Stimulated activated CD8-positive, alpha-beta memory T cell treated with anti-CD3 and anti-CD28 coated beads, Interleukin-4, amount 100 ng/mL, for 4 hours (primary cell): Measurements from ENCODE around the gene CELA2A.
A peak's percentile ranks its signal among the peaks of the same experiment; 100 is the strongest.

Experiments
- DNase-seq, 2 donors: peaks; one replicate each; pipeline ENCODE4 v3.0.0-alpha.2; 2020; ENCODE audit warnings: low read depth in 2 of 2, low spot score in 1 of 2

CELA2A gene

DNA sequence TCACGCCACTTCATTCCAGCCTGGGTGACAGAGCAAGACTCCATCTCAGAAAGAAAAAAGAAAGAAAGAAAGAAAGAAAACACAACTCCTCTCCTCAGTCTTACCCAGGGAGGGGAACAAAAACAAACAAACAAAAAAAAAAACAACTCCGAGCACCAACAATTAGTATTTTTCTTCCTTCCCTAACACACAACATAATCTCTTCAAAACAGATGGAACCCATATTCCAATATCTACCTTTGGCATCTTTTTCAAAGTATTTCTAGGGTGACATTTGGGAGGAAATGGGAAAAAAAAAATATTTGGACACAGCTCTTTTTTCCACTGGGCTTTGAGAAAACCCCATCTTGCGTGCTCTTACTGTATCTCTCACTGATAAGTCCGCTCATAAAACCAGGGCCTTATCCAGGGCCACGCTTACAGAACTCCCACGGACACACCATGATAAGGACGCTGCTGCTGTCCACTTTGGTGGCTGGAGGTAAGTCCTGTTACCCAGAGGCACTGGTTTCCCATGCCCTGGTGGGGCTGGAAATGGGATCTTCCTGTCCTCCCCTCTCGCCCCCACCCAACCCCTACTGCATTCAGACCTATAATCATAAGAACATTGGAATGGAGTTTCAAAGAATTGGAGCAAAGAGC lies at the start of gene CELA2A:
Gene CELA2A (plus strand): TSS at position 420 of the 642 bp plus-strand sequence. CDS start 22 bp downstream, at position 442.
- no peak for DNase-seq

- no peak for DNase-seq
Observed at GRCh38 chr1:15407580-15407979, 49.0 kb upstream of the CELA2A start.

DNA sequence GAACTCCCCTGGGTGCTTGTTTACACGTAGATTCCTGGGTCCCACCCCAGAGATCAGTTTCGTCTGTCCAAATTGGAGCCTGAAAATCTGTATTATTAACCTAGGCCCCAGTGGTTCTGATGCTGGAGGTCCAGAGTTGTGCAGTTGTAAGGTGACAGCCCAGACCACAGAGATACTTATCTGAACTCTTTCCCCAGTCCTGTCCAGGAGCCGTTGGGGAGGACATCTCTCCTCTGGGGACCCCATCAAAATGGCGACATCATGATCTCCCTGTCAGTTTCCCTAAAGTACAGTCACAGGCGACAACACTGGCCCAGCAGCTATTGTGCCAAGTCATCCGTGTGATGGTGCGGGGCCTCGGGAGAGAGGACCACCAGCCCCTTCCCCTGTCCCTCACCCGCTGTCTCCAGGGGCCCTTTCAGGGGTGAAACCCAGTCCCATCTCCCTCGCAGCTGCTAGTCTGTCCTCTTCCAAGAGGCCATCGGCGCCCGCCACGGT lies 47.6 kb upstream of the CELA2A start:
- DNase-seq = no peak

GRCh38 chr1:15409388-15410222 lies 46.9 kb upstream of the CELA2A start, which contains the start of gene EFHD2:
TSS of gene EFHD2 (plus strand) at chr1:15409888. CDS start at chr1:15409972, 84 bp downstream.
- DNase-seq = peak; percentile 62 to 84

DNA sequence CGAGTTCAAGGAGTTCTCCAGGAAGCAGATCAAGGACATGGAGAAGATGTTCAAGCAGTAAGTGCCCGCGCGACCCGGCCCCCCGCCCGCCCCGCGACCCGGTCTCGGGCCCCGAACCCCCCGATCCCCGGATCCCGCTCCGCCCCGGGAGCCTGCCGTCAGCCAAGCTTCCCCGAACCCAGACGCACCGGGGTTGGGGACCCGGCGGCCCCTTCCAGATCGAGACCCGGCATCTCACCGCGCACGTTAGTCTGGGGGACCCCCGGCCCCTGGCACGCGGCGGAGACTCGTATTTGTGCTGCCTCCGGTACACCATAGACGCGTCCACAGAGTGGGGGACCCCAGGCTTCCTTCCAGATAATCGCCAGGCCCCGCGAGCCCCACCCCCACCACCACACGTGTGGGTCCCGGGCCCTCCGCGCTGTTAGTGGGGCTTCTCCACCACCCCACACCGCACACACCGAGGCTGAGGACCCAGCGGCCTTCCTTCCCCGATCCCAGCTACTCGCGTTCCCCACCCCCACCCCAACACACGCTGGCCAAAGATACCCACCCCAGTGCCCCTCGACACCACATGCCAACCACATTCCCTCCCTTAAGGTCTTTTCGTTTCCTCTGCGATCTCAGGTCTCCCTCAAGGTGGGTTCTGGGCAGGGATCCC lies 46.2 kb upstream of the CELA2A start:
- no peak for DNase-seq

DNA sequence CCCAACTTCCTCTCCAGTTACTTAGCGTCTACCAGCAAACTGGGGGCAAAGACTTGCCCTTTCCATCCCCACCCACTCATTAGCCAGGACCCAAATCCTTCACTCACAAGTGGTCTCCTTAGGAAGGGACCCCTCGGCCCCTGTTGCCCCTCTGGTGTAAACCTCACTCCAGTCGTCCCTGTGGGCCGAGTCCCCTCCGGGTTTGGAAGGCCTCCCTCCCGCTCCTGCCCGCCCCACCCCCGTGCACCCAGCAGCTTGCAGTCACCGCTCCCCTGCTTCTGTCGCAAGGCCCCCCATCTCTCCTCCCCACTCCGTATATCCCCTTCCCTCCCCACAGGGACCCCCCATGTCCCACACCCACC lies 45.7 kb upstream of the CELA2A start:
- DNase-seq = no peak

GRCh38 chr1:15411593-15412137 lies 44.9 kb upstream of the CELA2A start:
- DNase-seq = no peak

- peak in 1 of 2 donors; percentile 40 for DNase-seq
Observed at GRCh38 chr1:15412175-15412800, 44.2 kb upstream of the CELA2A start.

DNA sequence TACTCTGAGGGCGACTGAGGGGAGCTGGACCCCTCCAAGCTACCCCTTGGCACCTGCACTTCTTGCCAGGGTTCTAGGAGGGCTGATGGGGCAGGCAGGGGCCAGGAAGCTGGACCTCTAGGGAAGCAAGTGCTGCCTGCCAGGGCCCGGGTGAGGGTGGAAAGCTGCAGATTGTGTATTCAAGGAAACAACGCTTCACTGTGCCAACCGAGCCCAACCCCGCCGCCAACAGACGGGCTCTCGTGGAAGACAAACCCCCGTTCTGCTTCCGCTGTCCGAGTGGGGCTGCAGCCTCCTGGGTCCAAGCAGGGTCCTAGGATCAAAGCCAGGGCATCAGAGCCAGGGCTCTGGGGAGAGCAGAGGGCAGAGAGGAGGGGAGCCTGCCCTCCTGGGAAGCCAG lies 43.7 kb upstream of the CELA2A start:
- DNase-seq = no peak

- no peak for DNase-seq
Observed at GRCh38 chr1:15413563-15414444, 42.7 kb upstream of the CELA2A start.

DNA sequence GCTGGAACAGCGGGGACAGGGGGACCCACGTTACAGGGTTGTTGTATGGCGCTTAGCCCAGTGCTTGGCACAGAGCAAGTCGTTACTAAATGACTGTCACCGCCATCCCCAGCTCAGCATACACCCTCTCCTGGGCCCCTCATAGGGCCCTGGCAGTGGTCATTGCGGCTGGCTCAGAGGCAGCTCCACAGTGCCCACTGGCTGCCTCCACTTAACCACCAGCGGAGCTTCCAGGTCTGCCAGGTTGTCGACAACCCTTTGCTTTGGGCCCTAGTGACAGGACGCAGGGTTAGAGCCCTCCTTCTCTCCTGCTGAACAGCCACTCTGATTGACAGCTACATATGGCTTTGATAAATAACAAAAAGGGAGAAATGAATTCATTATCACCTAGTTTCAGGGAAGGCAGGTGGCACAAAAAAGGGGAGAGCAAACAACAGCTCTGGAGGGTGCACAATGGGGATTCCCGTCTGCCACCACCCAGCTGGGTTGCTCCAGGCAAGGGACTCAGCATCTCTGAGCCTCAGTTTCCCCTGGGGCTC lies 42.0 kb upstream of the CELA2A start:
- DNase-seq = no peak

- peak; percentile 47 to 59 for DNase-seq
Observed at GRCh38 chr1:15417059-15417934, 39.2 kb upstream of the CELA2A start.

GRCh38 chr1:15418806-15419515 lies 37.6 kb upstream of the CELA2A start:
- DNase-seq = no peak

DNA sequence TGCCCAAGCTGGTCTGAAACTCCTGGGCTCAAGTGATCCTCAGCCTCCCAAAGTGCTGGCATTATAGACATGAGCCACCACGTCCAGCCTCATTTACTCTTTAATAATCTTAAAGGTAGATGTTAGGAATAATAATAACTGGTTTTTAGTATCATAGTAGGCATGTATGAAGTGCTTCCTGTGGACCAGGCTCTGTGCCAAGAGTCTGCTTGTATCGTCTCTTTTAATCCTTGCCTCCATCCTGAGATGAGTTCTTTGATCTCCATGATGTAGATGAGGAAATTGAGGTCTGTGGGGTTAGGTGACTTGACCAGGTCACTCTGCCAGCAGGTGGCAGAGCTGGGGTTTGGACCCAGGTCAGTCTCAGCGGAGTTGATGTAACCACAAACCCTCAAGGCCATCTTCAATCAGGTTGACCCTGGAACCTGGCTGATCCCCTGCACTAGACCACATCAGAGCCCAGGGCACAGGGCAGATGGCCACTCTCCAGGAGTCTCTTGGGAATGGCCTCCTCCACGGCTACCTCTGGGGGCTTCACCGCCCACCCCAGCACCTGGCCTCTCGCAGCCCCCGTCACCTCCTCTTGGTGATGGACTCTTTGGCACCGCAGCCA lies 35.6 kb upstream of the CELA2A start:
- DNase-seq = no peak

- no peak for DNase-seq
Observed at GRCh38 chr1:15422871-15423270, 33.7 kb upstream of the CELA2A start.

- no peak for DNase-seq
Observed at GRCh38 chr1:15423355-15424077, 33.0 kb upstream of the CELA2A start.

DNA sequence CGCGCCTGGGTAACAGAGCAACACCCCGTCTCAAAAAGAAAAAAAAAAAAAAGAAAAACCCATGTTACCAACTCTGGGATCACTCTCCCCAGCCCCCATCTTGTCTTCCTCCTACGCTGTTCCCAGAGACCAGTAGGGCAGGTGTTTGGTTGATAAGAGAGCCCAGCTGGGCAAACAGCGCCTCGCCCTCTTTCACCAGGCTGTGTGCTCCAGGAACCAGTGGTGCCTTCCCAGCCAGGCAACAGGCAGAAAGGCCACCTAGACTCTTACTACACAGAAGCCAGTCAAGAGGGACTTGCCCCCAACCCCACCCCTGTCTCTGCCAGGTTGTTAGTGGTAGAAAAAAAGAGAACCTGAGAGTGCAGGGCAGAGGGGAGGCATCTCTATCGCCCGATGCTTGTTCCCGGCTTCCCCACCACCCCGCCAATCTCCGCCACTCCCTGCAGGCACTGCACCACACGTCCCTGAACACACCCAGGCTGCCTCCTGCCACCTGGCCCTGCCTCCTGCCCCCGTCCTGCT lies 32.3 kb upstream of the CELA2A start:
- DNase-seq = no peak
